ENCODE data around the gene CYP26B1. TPM values are rescaled to one million over a fixed set of nuclear protein-coding genes. Genes with fewer than 3 reads are reported as not detected.

The CYP26B1 gene
- total RNA-seq, 2 donors from 2014 or later = 0.91 to 68.2 TPM

GRCh38 chr2:72095364-72095763 lies 52.3 kb downstream of the CYP26B1 start:
- TF ChIP-seq POLR2A (IDR thresholded peaks at IDR 0.05) (no peak), CTCF (IDR thresholded peaks at IDR 0.05) (no peak), POLR2AphosphoS5 (IDR thresholded peaks at IDR 0.05) (no peak)
- H3K27me3 ChIP-seq (replicated peaks; ENCODE audit: insufficient read depth) = no peaks in the 10 kb centered on the region
- DNase-seq (ENCODE audit: low spot score) = peak; percentile 0
- intact Hi-C loops (cut with DNase I) = no loop called here
- no peaks in the 10 kb centered on the region for H3K9me3 ChIP-seq
- WGBS = 92% methylated on average over 3 of the region's 3 CpGs
- no peaks in the 10 kb centered on the region for H3K36me3 ChIP-seq
- H3K4me1 ChIP-seq (replicated peaks) = no peaks in the 10 kb centered on the region
- H3K4me3 ChIP-seq = no peak overlapping the region
- no peak overlapping the region for H3K27ac ChIP-seq

GRCh38 chr2:72094701-72095100 lies 53.0 kb downstream of the CYP26B1 start:
- TF ChIP-seq POLR2AphosphoS5 (IDR thresholded peaks at IDR 0.05) (no peak), CTCF (IDR thresholded peaks at IDR 0.05) (no peak), POLR2A (IDR thresholded peaks at IDR 0.05) (no peak)
- no peak overlapping the region for H3K4me3 ChIP-seq
- H3K27me3 ChIP-seq (replicated peaks; ENCODE audit: insufficient read depth) = no peaks in the 10 kb centered on the region
- H3K4me1 ChIP-seq (replicated peaks) = no peaks in the 10 kb centered on the region
- no peaks in the 10 kb centered on the region for H3K9me3 ChIP-seq
- H3K27ac ChIP-seq = no peak overlapping the region
- peak; percentile 1 for DNase-seq (ENCODE audit: low spot score)
- H3K36me3 ChIP-seq = no peaks in the 10 kb centered on the region
- intact Hi-C loops (cut with DNase I) = no loop called here
- 84% methylated on average over 4 of the region's 4 CpGs for WGBS

- Histone ChIP-seq H3K27ac (no peak overlapping the region), H3K27me3 (replicated peaks; ENCODE audit: insufficient read depth) (no peaks in the 10 kb centered on the region), H3K36me3 (no peaks in the 10 kb centered on the region), H3K4me3 (no peak overlapping the region), H3K9me3 (no peaks in the 10 kb centered on the region), H3K4me1 (replicated peaks) (no peaks in the 10 kb centered on the region)
- intact Hi-C loops (cut with DNase I) = no loop called here
- TF ChIP-seq POLR2A (IDR thresholded peaks at IDR 0.05) = no peak
- TF ChIP-seq POLR2AphosphoS5 (IDR thresholded peaks at IDR 0.05) = no peak
- TF ChIP-seq CTCF (IDR thresholded peaks at IDR 0.05) = no peak
- no peak for DNase-seq (ENCODE audit: low spot score)
- 83% methylated on average over 6 of the region's 6 CpGs for WGBS
Observed at GRCh38 chr2:72092111-72092510, 55.6 kb downstream of the CYP26B1 start.

GRCh38 chr2:72090781-72091482 lies 56.7 kb downstream of the CYP26B1 start:
- Histone ChIP-seq H3K27me3 (replicated peaks; ENCODE audit: insufficient read depth) (no peaks in the 10 kb centered on the region), H3K4me1 (replicated peaks) (no peaks in the 10 kb centered on the region), H3K36me3 (no peaks in the 10 kb centered on the region), H3K4me3 (no peak overlapping the region), H3K27ac (no peak overlapping the region), H3K9me3 (no peaks in the 10 kb centered on the region)
- TF ChIP-seq POLR2AphosphoS5 (IDR thresholded peaks at IDR 0.05) = no peak
- TF ChIP-seq POLR2A (IDR thresholded peaks at IDR 0.05) = no peak
- no peak for TF ChIP-seq CTCF (IDR thresholded peaks at IDR 0.05)
- intact Hi-C loops (cut with DNase I) = no loop called here
- 98% methylated on average over 4 of the region's 4 CpGs for WGBS
- no peak for DNase-seq (ENCODE audit: low spot score)

- no peaks in the 10 kb centered on the region for H3K9me3 ChIP-seq
- 89% methylated on average over 8 of the region's 8 CpGs for WGBS
- H3K27ac ChIP-seq = no peak overlapping the region
- no peak for DNase-seq (ENCODE audit: low spot score)
- H3K4me1 ChIP-seq (replicated peaks) = no peaks in the 10 kb centered on the region
- no peaks in the 10 kb centered on the region for H3K36me3 ChIP-seq
- no peak overlapping the region for H3K4me3 ChIP-seq
- no peak for TF ChIP-seq POLR2AphosphoS5 (IDR thresholded peaks at IDR 0.05)
- TF ChIP-seq POLR2A (IDR thresholded peaks at IDR 0.05) = no peak
- intact Hi-C loops (cut with DNase I) = no loop called here
- no peaks in the 10 kb centered on the region for H3K27me3 ChIP-seq (replicated peaks; ENCODE audit: insufficient read depth)
Observed at GRCh38 chr2:72090271-72090720, 57.4 kb downstream of the CYP26B1 start.

Measured in prostate gland (tissue), 2 donors.